ENCODE data around the gene POLH. TPM values are rescaled to one million over a fixed set of nuclear protein-coding genes. Genes with fewer than 3 reads are reported as not detected.

The POLH gene
- total RNA-seq, 4 donors from 2014 or later, result 4.6 to 16.3 (median 7.4) TPM

- no peak for TF ChIP-seq CTCF (IDR thresholded peaks at IDR 0.05; ENCODE audit: low read depth)
Observed at GRCh38 chr6:43639984-43640800, 64.2 kb downstream of the POLH start.

- TF ChIP-seq CTCF (IDR thresholded peaks at IDR 0.05; ENCODE audit: low read depth), result no peak
Observed at GRCh38 chr6:43644940-43645612, 69.1 kb downstream of the POLH start, which contains the start of gene RSPH9. RSPH9 (plus strand) TSS chr6:43645036; CDS start chr6:43645099, 63 bp downstream.

- TF ChIP-seq CTCF (IDR thresholded peaks at IDR 0.05; ENCODE audit: low read depth), result no peak
Observed at GRCh38 chr6:43645613-43645964, 69.6 kb downstream of the POLH start.

GRCh38 chr6:43647613-43648012 lies 71.6 kb downstream of the POLH start:
- TF ChIP-seq CTCF (IDR thresholded peaks at IDR 0.05; ENCODE audit: low read depth), result no peak

- no peak for TF ChIP-seq CTCF (IDR thresholded peaks at IDR 0.05; ENCODE audit: low read depth)
Observed at GRCh38 chr6:43648248-43648647, 72.3 kb downstream of the POLH start.

GRCh38 chr6:43657221-43657802 lies 81.3 kb downstream of the POLH start:
- no peak for TF ChIP-seq CTCF (IDR thresholded peaks at IDR 0.05; ENCODE audit: low read depth)

- no peak for TF ChIP-seq CTCF (IDR thresholded peaks at IDR 0.05; ENCODE audit: low read depth)
Observed at GRCh38 chr6:43658161-43658560, 82.2 kb downstream of the POLH start.
